M059J (cell line): ENCODE results near the gene XIRP2. TPM values are rescaled to one million over a fixed set of nuclear protein-coding genes. Genes with fewer than 3 reads are reported as not detected.
A peak's percentile ranks its signal among the peaks of the same experiment; 100 is the strongest.

Experiments used
- DNase-seq: peaks from one replicate; pipeline ENCODE4 v3.0.0-alpha.2; 2012; ENCODE audit warnings: low read depth
- total RNA-seq: library from RNA; depleted of rRNA; stranded (reverse); fragments of >200 nt; shearing (Covaris generic); gene quantifications from 2 replicates; pipeline ENCODE4 v1.2.3, GENCODE V29; 2014; rRNA removed

XIRP2 gene, protein sequence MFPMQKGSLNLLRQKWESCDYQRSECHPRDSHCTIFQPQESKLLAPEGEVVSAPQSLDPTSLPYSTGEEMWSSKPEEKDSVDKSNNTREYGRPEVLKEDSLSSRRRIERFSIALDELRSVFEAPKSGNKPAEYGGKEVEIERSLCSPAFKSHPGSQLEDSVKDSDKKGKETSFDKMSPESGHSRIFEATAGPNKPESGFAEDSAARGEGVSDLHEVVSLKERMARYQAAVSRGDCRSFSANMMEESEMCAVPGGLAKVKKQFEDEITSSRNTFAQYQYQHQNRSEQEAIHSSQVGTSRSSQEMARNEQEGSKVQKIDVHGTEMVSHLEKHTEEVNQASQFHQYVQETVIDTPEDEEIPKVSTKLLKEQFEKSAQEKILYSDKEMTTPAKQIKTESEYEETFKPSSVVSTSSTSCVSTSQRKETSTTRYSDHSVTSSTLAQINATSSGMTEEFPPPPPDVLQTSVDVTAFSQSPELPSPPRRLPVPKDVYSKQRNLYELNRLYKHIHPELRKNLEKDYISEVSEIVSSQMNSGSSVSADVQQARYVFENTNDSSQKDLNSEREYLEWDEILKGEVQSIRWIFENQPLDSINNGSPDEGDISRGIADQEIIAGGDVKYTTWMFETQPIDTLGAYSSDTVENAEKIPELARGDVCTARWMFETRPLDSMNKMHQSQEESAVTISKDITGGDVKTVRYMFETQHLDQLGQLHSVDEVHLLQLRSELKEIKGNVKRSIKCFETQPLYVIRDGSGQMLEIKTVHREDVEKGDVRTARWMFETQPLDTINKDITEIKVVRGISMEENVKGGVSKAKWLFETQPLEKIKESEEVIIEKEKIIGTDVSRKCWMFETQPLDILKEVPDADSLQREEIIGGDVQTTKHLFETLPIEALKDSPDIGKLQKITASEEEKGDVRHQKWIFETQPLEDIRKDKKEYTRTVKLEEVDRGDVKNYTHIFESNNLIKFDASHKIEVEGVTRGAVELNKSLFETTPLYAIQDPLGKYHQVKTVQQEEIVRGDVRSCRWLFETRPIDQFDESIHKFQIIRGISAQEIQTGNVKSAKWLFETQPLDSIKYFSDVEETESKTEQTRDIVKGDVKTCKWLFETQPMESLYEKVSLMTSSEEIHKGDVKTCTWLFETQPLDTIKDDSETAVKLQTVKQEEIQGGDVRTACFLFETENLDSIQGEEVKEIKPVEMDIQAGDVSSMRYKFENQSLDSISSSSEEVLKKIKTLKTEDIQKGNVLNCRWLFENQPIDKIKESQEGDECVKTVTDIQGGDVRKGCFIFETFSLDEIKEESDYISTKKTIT (N-terminal part only)
- total RNA-seq = 0.02 TPM in 1 of 2 replicates, not detected in the other

DNA sequence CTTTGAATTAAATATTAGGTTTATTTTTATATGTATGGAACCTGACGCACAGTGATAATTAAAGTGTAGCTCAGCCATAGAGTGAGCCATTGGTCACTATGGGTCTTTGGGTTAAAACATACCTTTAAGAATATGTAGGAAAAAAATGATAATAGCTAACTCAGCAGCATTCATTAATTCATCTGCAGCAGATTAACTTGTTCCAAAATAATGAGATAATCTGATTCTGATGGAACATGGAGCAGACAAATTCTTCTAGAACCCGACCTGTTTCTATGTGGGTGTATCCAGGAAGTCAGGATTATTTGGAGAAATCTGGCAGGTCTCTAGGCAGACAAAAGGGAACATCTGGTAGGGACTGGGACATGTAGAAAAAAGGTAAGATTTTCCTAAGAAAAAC is at the start of gene XIRP2:
Gene XIRP2 (plus strand): TSS at position 301 of the 400 bp plus-strand sequence. CDS start 15,003 bp downstream, outside the sequence.
- DNase-seq = no peak

DNA sequence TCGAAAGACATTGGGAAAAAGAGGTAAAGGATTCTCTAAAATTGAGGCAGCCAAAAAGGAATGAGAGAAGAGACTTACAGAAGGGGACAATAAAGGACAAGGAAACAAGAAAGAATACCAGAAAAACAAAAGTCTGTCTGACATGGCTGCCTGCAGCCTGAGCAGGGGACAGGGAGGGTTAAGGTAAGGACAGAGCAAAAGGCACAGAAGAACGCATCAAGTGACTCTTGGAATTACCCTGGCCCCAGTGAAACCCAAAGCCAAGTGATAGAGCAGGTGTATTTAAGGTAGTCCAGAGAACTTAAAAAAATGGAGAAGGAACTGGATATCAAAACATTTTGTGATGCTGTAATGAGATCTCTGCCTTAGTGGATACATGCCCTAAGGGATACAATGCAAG is 47.1 kb upstream of the XIRP2 start:
- DNase-seq = no peak

DNA sequence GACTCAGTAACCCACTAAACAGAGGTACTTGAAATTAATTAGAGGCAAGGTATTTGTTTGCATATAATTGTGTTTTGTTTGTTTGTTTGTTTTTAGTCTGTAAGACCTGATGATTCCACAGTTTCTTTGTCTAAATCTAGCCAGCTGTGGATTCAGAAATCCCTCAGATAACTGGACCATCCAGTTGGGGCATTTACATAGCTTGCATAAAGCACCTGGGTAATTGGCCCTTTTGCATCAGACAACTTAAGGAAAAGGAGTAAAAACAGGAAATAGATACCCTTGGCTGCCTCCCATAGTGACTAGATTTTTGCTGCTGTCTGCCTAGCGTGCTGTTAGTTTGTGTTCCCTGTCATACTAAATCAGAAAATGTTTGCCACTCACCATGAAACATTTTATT is 46.6 kb upstream of the XIRP2 start:
- DNase-seq = no peak

DNA sequence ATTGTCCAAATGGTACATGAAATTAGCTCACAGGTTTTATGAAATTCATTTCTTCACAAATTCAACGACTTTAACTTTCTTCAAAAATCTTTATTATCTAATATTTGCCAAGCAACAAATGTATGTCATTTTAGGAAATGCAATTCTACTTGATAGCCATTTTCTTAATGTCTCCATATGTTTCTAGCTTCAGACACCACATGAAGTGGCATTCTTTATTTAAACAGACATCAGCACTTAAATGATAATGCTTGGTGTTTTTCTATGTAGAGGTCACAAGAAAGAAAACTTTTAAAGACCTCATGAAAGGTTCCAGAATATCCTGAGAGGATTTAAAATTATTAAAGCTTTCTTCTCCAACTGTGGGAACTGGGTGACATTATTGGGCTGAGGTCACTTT is 44.2 kb upstream of the XIRP2 start:
- DNase-seq = no peak

DNA sequence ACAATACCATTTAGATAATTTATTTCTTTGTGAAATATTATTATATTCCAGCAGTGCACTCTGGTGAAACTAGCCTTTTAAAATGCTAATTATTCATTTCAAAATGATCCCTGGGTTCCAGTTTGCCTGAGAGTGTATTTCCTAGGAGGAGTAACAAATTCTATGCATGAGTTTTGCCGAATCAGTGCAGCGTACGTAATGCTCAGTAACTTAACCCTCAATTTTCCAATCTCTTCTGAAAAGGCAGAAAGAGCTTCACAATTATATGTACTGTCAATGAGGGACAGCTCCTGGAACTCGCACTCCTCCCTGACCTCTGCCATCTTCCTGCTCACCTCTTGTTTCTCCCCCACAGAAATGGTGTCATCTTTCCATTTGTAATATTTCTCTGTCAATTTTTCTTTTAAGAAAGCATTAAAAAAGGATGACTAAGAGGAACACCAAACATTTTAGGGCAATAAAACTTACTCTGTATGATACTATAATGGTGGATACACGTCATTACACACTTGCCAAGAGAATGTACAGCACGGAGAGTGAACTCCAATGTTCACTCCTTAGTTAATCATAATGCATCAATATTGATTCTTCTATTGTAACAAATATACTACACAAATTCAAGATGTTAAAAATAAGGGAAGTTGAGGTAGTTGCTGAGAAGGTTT is 25.7 kb upstream of the XIRP2 start:
- no peak for DNase-seq

DNA sequence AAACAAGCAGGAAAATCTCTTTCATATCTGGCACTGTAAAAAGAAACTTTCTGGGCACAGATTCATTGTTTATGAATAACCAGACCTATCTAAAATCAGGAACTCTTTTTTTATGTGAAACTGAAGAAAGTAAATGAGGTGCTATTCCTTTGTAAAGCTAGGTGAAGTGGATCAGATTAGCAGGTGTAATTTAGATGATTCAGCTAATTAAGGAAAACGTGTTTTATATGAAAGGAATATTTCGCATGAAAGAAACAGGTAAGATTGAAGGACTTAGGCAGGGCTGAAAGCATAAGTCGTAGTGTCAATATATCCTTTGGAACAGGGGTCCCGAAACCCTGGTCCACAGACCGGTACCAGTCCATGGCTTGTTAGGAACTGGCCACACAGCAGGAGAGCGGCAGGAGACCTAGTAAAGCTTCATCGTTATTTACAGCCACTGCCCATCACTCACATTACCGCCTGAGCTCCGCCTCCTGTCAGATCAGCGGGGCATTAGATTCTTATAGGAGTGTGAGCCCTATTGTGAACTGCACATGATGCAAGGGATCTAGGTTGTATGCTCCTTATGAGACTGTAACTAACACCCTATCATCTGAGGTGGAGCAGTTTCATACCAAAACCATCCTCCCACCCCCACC is 20.3 kb upstream of the XIRP2 start:
- no peak for DNase-seq

DNA sequence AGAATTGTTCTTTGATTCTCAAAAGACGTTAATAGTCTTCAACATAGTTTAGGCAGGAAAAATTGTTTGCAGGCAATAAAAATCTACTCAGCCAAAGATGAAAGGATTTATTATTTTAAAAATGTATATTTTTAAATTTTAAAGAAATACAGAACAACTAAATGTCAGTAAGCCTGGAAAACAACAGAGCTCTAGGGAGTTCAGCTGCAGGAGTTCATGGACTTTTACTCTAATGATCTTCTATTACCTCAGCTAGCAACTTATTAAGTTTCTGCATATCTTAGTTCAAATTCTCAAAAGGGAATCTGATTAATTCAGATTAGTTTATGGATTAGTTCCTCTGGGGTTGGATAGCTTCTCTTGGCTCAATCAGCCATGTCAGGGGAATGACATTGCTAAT is 17.9 kb upstream of the XIRP2 start:
- DNase-seq = no peak

DNA sequence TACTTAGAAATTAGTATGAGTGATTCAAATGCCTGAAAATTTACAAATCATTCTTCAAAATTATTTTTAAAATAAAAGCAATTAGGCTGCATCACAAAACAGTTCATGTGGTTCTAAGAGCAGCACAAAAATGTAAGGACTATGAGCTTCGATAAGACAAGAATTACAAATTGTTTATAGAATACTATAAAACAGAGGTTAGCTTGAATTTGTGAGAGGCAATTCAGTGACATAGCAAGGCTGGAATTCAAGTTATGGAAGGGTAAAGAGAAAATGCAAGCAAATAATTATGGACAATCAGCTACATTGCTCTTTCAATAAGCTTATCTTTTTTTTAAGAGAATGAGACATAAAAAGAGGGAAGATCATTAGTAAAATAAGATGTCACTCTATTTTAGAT is 7.1 kb upstream of the XIRP2 start:
- no peak for DNase-seq

DNA sequence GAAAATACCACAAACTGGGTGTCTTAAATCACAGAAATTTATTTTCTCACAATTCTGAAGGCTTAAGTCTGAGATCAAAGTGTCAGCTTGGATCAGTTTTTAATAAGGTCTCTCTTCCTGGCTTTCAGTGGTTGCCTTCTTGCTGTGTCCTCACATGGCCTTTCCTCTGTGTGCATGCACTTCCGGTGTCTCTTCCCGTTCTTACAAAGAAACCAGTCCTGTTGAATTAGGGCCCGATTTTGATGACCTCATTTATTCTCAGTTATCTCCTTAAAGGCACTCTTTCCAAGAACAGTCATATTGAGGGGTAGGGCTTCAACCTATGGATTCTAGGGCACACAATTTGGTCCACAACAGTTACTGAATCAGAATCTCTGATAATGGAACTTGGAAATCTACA is 5.4 kb upstream of the XIRP2 start:
- DNase-seq = no peak

DNA sequence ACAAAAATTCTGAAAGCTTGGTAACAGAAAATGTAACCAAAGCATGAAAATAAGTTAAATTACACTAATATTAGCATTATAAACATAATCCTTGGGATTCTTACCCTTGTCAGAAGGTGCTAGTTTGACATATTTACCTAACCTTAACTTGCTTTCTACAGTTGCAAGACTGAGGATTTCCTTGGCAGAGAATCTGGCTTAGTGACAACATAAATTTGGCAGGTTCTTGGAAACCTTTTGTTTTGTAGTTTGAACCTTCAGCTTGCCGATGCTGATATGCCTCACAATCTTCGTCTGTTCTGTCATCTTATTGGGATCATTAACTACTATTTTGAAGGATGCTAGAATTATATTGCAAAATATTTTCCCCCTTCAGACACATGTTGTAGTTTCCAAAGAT is 3.4 kb downstream of the XIRP2 start:
- DNase-seq = no peak

DNA sequence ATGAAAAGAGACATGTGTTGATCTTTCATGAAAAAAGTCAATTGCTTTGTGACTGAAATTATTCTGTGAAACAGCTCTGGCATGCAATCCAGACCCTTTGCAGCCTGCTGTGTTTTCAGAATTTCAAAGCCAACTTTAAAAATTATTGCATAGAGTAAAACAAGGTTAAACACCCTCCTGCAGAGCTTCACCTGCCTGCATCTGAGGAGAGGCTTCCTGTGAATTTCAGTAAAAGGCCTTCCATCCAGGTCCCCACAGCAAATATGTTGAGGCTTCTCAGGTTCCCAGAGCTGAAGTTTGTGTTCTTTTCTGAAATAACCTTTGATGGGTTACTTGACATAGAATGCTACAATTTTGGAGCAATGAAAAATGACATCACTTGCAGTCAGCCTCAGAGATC is 4.1 kb downstream of the XIRP2 start:
- DNase-seq = no peak

DNA sequence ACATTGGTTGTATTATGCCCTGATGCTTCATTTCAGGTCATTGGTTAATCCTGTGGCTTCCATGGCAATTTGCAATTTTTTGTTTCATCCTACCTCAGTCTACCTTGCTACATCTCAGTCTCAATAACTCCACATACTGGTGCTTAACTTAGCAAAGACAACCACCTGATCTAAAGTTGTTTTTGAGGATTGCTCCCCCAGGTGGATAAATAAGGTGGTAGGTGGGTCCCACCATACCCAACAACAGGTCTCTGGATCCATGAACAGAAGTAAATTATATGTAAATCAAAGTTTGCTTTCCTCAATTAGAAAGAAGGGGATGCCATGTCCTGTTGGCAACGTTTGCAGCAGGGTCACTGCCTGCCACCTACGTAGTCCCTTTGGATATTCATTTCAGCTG is 7.0 kb downstream of the XIRP2 start:
- no peak for DNase-seq

DNA sequence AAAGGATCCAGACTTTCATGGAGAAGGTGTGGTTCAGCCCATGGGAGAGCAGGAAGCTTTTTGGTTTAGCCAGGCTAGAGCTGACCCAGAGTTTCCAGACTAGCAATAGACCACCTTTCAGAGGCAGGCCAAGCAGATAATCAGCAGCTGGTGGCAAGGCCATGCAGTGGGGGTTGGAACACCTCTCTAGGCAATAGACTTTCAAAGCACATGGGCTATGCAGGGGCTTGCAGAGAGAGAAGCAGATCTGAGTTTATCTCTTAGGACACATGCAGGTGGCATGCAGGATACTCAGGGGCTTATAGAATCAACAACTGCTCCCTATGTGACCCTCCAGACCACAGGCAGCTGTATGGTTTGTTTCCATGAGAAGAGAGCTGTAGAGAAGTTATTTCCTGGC is 9.4 kb downstream of the XIRP2 start:
- DNase-seq = no peak

DNA sequence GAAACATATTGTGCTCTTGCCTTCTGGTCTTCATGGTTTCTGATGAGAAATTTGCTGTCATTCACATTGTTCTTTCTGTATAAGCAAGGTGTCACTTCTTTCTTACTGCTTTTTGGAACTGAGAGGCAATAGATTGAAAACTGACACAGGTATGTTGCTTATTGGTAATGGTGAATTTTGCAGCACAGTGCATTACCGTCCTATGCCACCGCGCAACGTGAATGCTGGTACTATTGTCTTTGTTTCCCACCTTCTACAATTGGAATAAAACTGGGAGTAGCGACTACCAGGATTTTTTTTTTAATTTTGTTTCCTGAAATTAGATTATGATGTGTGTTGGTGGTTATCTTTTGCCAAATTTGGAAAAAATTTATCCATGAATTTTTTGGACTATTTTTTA is 11.4 kb downstream of the XIRP2 start:
- no peak for DNase-seq

DNA sequence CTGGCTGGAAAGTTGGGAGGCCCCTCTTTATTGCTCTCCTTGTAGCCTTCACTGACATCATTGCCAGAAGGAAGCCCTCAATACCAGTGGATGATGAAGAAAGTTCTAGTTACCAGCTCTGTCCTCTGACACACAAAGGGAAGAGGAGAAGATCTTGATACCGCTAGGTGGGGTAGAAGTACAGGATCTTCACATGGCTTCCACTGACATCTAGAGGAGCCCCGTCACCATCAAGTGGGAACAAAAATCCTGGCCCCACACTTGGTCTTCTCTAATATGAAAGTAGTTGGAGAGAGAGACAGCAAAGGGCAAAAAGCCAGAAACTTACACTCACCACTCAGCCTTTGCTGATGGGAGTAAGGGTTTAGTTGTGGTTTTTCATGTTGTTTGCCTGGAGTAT is 12.4 kb downstream of the XIRP2 start:
- peak; percentile 13 for DNase-seq

DNA sequence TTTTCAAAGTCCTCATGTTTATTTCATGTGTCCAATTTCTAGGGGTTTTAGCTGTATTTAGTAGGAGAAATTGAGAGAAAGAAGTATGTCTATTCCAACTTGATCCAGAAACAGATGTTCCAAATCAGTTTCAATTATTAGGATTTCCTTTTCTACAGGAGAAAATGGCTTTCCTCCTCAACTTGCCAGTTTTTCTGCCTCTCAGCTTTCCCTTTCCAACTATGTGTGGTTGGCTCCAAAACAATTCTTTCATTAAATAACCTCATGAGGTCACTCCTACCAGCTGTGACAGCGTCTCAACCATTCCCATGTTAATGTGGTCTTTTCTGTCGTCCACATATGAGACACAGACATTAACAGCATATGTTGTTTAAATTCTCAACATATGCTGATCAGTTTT is 13.1 kb downstream of the XIRP2 start:
- DNase-seq = no peak

DNA sequence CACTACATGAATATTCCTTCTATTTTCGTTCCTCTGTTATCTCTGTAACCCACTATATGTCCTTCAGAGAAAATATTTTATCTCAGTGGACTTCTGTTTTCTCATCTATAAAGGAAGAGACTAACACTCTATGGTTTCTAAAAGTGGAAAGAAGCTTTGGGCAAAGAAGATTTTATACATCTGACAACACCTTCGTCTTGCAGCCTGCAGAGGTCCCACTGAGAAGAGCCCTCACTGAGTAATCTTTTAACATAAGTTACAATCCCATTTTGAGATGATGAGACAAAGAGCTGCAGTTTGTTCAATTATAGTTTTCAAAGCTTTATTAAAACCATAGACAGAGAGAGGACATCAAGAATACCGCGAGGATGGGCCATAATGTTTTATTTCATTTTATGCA is 28.7 kb downstream of the XIRP2 start:
- DNase-seq = no peak

DNA sequence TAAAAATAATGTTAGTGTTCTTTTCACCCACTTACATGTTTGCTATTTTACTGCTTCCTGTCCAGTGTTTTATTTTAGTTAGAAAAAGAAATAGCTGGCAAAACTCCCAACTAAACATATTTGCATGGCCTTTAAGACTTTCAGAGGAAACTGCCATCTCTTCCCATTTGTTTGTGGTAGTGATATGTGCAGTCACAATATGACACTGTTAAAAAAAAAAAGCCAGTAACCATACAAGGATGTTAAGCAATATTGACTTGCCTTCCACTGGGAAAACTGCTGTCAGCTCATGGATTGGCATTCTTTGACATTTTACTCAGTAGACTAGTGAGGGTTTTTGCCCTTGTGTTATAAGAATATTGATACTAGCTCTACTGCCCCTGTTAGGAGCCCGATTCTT is 29.1 kb downstream of the XIRP2 start:
- DNase-seq = no peak

DNA sequence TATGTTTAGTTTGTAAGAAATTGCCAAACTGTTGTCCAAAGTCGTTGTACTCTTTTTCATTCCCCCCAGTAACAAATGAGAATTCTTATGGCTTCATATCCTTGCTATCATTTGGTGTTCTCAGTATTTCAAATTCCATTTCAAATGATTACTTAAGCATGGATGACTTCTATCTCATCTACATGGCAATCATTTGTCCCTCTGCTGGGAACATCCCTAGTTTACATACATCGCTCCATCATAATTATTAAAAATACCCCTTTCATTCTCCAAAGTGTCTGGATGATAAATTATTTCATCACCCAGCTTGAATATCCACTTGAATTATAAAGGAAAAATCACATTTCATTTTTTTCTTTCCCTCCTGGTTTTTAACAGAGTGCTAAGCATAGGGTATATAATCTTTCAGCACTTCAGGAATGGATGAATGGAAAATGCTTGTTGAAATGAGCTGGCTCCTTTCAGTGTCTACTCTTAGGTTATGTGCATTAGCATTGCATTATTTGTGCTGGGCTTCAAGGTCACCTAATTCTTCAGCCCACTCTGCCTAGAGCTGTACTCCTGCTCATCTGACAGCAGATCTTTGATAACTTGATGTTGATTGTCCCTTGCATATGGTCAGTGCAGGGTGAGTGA is 33.1 kb downstream of the XIRP2 start:
- DNase-seq = no peak

DNA sequence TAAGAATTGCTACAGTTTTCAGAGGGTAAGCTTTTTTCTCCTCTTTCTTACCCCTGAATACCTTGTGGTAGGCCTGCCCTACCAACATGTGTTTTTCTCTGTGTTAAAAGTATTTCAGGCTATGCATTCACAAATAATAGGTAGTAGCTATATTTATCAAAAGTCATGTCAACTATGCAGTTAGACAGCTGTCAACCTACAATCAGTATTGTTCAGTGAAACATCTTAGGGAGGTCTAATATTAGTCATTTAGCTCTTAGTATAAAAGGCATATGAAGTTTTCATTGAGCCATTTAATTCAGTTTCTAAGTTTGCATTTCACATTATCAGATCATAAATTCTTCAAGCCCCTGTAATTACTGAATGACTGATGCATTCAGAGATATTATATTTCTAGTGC is 36.7 kb downstream of the XIRP2 start:
- DNase-seq = no peak

DNA sequence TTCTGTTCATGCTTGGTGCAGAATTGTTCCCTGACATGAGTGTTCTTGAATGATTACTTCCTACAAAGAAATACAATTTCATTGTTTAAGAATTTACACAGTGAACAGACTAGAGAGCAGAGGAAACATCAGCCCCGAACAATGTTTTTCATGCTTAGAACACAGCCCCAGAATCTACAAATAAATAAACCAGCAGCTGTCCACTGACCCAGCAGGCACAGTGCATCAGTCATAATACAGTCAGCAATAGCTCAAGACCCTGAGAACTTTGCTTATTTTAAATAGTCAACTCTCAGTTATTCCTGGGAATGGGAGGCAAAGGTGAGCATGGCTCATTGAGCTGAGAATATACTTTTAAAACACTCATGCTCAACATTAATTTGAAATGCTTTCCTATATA is 38.4 kb downstream of the XIRP2 start:
- no peak for DNase-seq
